HL-60 (cell line): ENCODE measurements around the gene COPS7A.

Experiments used
- DNase-seq, 2 experiments: peaks; one replicate each; pipeline ENCODE4 v3.0.0-alpha.2; 2010 to 2020; ENCODE audit warnings: low read depth in 1 of 2, low spot score in 1 of 2
- H3K27ac ChIP-seq: fragments of 250-450 bp; sonication (Bioruptor Pico); replicated peaks from 2 replicates; pipeline ENCODE4 v1.5.1; 2020; ENCODE audit warnings: mild to moderate bottlenecking, moderate library complexity
- H3K27me3 ChIP-seq: fragments of 250-450 bp; sonication (Bioruptor Pico); 2 replicates; pipeline ENCODE4 v1.5.1; 2021; ENCODE audit warnings: mild to moderate bottlenecking, moderate library complexity; ENCODE audit not compliant: insufficient read depth, poor library complexity, severe bottlenecking
- H3K4me3 ChIP-seq: replicated peaks from 2 replicates; pipeline ENCODE4 v1.5.1; 2011; ENCODE audit warnings: mild to moderate bottlenecking, control low read depth, low read length; ENCODE audit not compliant: insufficient read depth
- GABPA ChIP-seq: IDR thresholded peaks from 2 replicates; pipeline ENCODE4 v1.6.1; 2012; ENCODE audit warnings: low read depth
- POLR2AphosphoS5 ChIP-seq: IDR thresholded peaks from 2 replicates; pipeline ENCODE4 v1.6.1; 2012; ENCODE audit warnings: low read depth
- SPI1 ChIP-seq: IDR thresholded peaks from 2 replicates; pipeline ENCODE4 v1.6.1; 2012; ENCODE audit warnings: low read depth, mild to moderate bottlenecking, borderline replicate concordance
- TF ChIP-seq, protein P1 (sequence below): IDR thresholded peaks from 2 replicates; pipeline ENCODE4 v1.6.1; 2012; ENCODE audit warnings: low read depth; ENCODE audit not compliant: insufficient replicate concordance
- TF ChIP-seq, protein P2 (sequence below): IDR thresholded peaks from one replicate; pipeline ENCODE4 v1.5.1; 2011; ENCODE audit warnings: low read length, control low read depth, inconsistent platforms; ENCODE audit not compliant: insufficient read depth

COPS7A gene

DNA sequence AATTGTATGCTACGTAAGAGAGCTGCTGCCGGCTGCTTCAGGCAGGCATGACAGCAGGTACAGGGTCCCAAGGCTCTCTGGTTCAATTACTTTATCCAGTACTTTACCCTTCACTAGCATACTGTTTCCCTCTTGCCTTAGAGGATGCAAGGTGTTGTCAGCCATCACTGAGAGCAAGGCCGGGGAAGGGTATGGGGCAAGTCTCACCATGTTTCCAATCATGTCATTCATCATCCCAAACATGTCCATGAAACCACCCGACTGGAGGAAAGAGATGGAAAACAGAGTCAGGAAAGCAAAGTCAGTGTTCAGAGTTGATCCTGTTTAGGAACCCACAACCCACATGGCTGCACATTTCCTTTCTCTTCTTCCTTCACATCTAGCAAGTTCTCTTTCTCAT lies 26.7 kb downstream of the COPS7A start:
- H3K4me3 ChIP-seq: no peak overlapping the region
- TF ChIP-seq SPI1 (no peak), POLR2AphosphoS5 (no peak), GABPA (no peak)
- TF ChIP-seq, protein P1, sequence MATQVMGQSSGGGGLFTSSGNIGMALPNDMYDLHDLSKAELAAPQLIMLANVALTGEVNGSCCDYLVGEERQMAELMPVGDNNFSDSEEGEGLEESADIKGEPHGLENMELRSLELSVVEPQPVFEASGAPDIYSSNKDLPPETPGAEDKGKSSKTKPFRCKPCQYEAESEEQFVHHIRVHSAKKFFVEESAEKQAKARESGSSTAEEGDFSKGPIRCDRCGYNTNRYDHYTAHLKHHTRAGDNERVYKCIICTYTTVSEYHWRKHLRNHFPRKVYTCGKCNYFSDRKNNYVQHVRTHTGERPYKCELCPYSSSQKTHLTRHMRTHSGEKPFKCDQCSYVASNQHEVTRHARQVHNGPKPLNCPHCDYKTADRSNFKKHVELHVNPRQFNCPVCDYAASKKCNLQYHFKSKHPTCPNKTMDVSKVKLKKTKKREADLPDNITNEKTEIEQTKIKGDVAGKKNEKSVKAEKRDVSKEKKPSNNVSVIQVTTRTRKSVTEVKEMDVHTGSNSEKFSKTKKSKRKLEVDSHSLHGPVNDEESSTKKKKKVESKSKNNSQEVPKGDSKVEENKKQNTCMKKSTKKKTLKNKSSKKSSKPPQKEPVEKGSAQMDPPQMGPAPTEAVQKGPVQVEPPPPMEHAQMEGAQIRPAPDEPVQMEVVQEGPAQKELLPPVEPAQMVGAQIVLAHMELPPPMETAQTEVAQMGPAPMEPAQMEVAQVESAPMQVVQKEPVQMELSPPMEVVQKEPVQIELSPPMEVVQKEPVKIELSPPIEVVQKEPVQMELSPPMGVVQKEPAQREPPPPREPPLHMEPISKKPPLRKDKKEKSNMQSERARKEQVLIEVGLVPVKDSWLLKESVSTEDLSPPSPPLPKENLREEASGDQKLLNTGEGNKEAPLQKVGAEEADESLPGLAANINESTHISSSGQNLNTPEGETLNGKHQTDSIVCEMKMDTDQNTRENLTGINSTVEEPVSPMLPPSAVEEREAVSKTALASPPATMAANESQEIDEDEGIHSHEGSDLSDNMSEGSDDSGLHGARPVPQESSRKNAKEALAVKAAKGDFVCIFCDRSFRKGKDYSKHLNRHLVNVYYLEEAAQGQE: no peak
- TF ChIP-seq, protein P2, sequence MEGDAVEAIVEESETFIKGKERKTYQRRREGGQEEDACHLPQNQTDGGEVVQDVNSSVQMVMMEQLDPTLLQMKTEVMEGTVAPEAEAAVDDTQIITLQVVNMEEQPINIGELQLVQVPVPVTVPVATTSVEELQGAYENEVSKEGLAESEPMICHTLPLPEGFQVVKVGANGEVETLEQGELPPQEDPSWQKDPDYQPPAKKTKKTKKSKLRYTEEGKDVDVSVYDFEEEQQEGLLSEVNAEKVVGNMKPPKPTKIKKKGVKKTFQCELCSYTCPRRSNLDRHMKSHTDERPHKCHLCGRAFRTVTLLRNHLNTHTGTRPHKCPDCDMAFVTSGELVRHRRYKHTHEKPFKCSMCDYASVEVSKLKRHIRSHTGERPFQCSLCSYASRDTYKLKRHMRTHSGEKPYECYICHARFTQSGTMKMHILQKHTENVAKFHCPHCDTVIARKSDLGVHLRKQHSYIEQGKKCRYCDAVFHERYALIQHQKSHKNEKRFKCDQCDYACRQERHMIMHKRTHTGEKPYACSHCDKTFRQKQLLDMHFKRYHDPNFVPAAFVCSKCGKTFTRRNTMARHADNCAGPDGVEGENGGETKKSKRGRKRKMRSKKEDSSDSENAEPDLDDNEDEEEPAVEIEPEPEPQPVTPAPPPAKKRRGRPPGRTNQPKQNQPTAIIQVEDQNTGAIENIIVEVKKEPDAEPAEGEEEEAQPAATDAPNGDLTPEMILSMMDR: no peak
- DNase-seq: no peak
- no peak overlapping the region for H3K27ac ChIP-seq
- H3K27me3 ChIP-seq: no peaks in the 10 kb centered on the region

DNA sequence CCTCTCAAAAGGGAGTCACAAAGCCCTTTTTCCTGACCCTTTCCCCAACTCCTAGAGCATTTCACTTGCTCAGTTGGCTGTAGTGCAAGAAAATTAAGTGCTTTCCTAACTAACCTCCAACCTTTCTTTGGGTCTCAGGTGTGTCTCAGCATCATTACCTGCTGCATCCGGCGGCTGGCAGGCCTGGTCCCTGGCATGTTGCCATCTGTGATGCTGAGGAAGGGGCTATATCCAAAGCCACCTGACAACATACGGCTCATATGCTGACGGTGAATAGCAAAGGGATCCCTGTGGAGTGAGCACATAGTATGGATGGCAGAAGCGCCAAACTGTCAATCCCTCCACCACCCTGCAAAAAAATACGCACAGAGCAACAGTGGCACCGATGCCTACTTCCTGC lies 27.9 kb downstream of the COPS7A start:
- H3K4me3 ChIP-seq: peak overlapping the region; percentile 96
- H3K27ac ChIP-seq: peak overlapping the region; percentile 77
- no peaks in the 10 kb centered on the region for H3K27me3 ChIP-seq
- DNase-seq: no peak
- no peak for TF ChIP-seq POLR2AphosphoS5
- TF ChIP-seq SPI1: no peak
- TF ChIP-seq, protein P2: no peak
- TF ChIP-seq, protein P1: no peak
- no peak for TF ChIP-seq GABPA

DNA sequence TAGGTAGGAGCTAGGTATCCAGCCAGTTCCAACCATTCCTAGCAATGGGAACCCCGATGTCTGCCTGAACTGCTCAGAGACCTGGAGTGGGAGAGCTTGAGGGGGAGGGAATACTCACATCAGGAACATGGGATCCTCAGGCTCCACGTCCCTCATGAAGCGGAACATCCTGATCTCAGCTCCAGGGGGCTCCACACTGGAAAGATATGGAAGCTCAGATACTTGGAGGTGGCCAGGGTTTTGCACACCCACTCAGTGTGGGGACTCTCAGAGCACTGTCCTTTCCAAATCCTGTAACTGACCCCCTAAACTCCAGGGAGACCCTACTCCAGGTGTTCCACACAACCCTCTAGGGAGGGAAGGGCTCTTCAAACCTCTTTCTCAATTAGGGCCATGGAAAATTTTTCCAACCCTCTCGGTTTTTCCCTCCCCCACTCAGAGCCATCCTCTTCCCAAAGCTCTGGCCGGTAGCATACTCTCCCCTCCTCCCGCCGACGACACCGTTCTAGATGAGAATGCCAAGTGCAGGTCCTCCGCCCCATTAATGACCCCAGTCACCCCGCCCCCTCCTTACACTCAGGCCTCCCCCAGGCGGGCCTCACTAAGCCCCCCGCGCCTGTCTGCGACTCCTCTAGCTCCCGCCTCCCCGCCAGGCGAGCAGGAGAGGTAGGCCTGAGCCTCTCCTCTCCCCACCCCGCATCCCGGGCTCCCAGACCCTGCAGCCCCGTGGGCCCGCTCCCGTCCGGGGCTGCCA lies 28.5 kb downstream of the COPS7A start:
- H3K27me3 ChIP-seq: no peaks in the 10 kb centered on the region
- H3K27ac ChIP-seq: peak overlapping the region; percentile 77
- DNase-seq: no peak
- TF ChIP-seq GABPA: no peak
- TF ChIP-seq, protein P1: no peak
- TF ChIP-seq, protein P2: no peak
- no peak for TF ChIP-seq SPI1
- no peak for TF ChIP-seq POLR2AphosphoS5
- H3K4me3 ChIP-seq: peak overlapping the region; percentile 96
